Measurements from ENCODE around the gene BTNL3.
"Not testable (repeated sequence)": the region's sequence is repeated elsewhere in the genome, so short reads cannot be mapped to it uniquely, and the experiment has no call there.

Gene BTNL3

GRCh38 chr5:180990086-180990881 is 1.6 kb downstream of the BTNL3 start:
- H3K4me3 ChIP-seq (ENCODE audit: low read depth, low read length), result no peak overlapping the region
- TF ChIP-seq CTCF (IDR thresholded peaks at IDR 0.05; ENCODE audit: low read depth, low read length), result no peak

- no peak for TF ChIP-seq CTCF (IDR thresholded peaks at IDR 0.05; ENCODE audit: low read depth, low read length)
- H3K4me3 ChIP-seq (ENCODE audit: low read depth, low read length), result no peak overlapping the region
These were observed 2.2 kb downstream of the BTNL3 start for GRCh38 chr5:180990882-180991242.

- TF ChIP-seq CTCF (IDR thresholded peaks at IDR 0.05; ENCODE audit: low read depth, low read length), result no peak
- no peak overlapping the region for H3K4me3 ChIP-seq (ENCODE audit: low read depth, low read length)
These were observed 13.3 kb downstream of the BTNL3 start for GRCh38 chr5:181001947-181002346.

- TF ChIP-seq CTCF (IDR thresholded peaks at IDR 0.05; ENCODE audit: low read depth, low read length), result no peak
- H3K4me3 ChIP-seq (ENCODE audit: low read depth, low read length), result no peak overlapping the region
These were observed 17.1 kb downstream of the BTNL3 start for GRCh38 chr5:181005791-181006190.

- H3K4me3 ChIP-seq (ENCODE audit: low read depth, low read length), result no peak overlapping the region
- TF ChIP-seq CTCF (IDR thresholded peaks at IDR 0.05; ENCODE audit: low read depth, low read length), result no peak
These were observed 19.5 kb downstream of the BTNL3 start for GRCh38 chr5:181008136-181008535.

GRCh38 chr5:181010018-181010417 is 21.4 kb downstream of the BTNL3 start:
- H3K4me3 ChIP-seq (ENCODE audit: low read depth, low read length), result not testable (repeated sequence)

GRCh38 chr5:181014654-181015053 is 26.0 kb downstream of the BTNL3 start:
- not testable (repeated sequence) for H3K4me3 ChIP-seq (ENCODE audit: low read depth, low read length)

- not testable (repeated sequence) for H3K4me3 ChIP-seq (ENCODE audit: low read depth, low read length)
These were observed 28.8 kb downstream of the BTNL3 start for GRCh38 chr5:181017448-181017847.

GRCh38 chr5:181020688-181021087 is 32.0 kb downstream of the BTNL3 start:
- TF ChIP-seq CTCF (IDR thresholded peaks at IDR 0.05; ENCODE audit: low read depth, low read length), result no peak
- H3K4me3 ChIP-seq (ENCODE audit: low read depth, low read length), result no peak overlapping the region

Data from WI38 (cell line).